Neural progenitor cell (in vitro differentiated cells): ENCODE measurements around the gene SMURF1.

Experiments
- EZH2 ChIP-seq: fragments of 200-600 bp; sonication (generic); IDR thresholded peaks from 2 replicates; pipeline ENCODE4 v1.6.1; 2017; ENCODE audit warnings: antibody characterized with exemption, mild to moderate bottlenecking, moderate library complexity
- EZH2phosphoT487 ChIP-seq: fragments of 200-600 bp; sonication (generic); IDR thresholded peaks from 2 replicates; pipeline ENCODE4 v1.6.1; 2017; ENCODE audit warnings: antibody characterized with exemption
- TF ChIP-seq, protein P1 (sequence below): fragments of 200-600 bp; sonication (generic); IDR thresholded peaks from 2 replicates; pipeline ENCODE4 v1.5.1; 2017; ENCODE audit warnings: antibody characterized with exemption, mild to moderate bottlenecking

GRCh38 chr7:99180067-99180650, 36.3 kb upstream of the SMURF1 start:
- TF ChIP-seq, protein P1, sequence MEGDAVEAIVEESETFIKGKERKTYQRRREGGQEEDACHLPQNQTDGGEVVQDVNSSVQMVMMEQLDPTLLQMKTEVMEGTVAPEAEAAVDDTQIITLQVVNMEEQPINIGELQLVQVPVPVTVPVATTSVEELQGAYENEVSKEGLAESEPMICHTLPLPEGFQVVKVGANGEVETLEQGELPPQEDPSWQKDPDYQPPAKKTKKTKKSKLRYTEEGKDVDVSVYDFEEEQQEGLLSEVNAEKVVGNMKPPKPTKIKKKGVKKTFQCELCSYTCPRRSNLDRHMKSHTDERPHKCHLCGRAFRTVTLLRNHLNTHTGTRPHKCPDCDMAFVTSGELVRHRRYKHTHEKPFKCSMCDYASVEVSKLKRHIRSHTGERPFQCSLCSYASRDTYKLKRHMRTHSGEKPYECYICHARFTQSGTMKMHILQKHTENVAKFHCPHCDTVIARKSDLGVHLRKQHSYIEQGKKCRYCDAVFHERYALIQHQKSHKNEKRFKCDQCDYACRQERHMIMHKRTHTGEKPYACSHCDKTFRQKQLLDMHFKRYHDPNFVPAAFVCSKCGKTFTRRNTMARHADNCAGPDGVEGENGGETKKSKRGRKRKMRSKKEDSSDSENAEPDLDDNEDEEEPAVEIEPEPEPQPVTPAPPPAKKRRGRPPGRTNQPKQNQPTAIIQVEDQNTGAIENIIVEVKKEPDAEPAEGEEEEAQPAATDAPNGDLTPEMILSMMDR: no peak
- TF ChIP-seq EZH2 (no peak), EZH2phosphoT487 (no peak)
